Measurements from ENCODE around the gene TBCD. TPM values are rescaled to one million over a fixed set of nuclear protein-coding genes. Genes with fewer than 3 reads are reported as not detected.
"Not testable (repeated sequence)": the region's sequence is repeated elsewhere in the genome, so short reads cannot be mapped to it uniquely, and the experiment has no call there.

Gene TBCD
- total and polyA plus RNA-seq, 5 donors from 2014 or later: 39.2 to 146 (median 86.4) TPM

DNA sequence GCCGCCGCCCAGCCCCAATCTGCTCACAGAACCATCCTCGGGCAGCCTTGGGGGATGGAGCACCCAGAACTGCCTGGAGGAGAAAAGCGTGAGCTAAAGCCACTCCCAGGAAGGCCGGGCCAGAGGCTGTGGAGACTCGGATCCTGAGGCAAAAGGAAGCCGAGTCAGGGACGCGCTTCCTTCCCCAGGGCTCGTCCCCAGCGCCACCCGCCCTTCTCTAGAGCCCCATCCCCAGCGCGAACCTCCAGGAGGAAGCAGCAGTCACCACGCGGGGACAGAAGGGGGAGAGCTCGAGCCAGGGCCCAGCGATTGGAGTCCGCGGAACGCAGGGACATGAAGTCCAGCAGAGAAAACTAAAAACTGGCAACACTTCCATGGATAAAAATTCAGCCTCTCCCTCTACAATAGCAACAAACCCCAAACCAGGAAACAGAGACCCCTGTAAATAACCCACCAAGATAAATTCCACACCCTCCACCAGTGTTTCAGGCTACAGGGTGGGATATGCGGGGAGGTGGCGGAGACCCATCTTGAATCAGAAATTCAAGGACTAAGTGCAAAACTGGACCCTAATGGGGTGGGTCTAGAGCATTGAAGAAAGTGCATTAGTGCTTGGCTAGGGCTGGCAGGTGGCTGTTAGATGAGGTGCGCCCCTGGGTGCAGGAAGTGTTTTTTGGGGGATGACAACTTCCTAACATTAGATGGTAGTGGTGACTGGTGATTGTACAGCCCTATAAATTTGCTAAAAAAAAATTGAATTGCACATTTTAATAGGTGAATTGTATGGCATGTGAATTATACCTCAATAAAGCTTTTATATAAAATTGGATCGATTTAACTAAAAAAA, 211.5 kb downstream of the TBCD start:
- no peak overlapping the region for H3K27ac Mint-ChIP-seq
- no peak overlapping the region for H3K4me3 Mint-ChIP-seq
- Histone ChIP-seq H3K4me3 (ENCODE audit: low read depth, low read length) (no peak overlapping the region), H3K27me3 (ENCODE audit: control insufficient read depth, insufficient read depth, low read length) (no peaks in the 10 kb centered on the region), H3K9me3 (ENCODE audit: control insufficient read depth in 2 of 2, low read length in 2 of 2) (no peaks in the 10 kb centered on the region), H3K36me3 (ENCODE audit: control insufficient read depth, insufficient read depth, low read length) (no peaks in the 10 kb centered on the region), H3K27ac (ENCODE audit: insufficient read depth, low read length, poor library complexity, severe bottlenecking) (no peak overlapping the region), H3K4me1 (ENCODE audit: control insufficient read depth, insufficient read depth, low read length, poor library complexity, severe bottlenecking) (no peaks in the 10 kb centered on the region)
- DNase-seq (peak in 1 of 3 donors; percentile 45), ATAC-seq (ENCODE audit: low read depth in 2 of 2) (peak in 1 of 2 donors; percentile 45)
- no peaks in the 10 kb centered on the region for H3K36me3 Mint-ChIP-seq
- H3K9me3 Mint-ChIP-seq: peaks cover 0 to 2% (median 0%) of the 10 kb centered on the region in 7 donors
- H3K27me3 Mint-ChIP-seq: no peaks in the 10 kb centered on the region
- peaks cover 0 to 7% (median 0%) of the 10 kb centered on the region in 4 donors for H3K4me1 Mint-ChIP-seq

DNA sequence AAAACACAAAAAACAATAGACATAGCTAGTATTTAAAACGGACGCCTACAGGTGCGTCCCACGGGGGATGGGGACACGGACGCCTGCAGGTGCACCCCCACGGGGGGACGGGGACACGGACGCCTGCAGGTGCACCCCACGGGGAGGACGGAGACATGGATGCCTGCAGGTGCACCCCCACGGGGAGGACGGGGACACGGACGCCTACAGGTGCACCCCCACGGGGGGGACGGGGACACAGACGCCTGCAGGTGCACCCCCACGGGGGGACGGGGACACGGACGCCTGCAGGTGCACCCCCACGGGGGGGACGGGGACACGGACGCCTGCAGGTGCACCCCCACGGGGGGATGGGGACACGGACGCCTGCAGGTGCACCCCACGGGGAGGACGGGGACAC, 212.6 kb downstream of the TBCD start:
- H3K4me3 ChIP-seq (ENCODE audit: low read depth, low read length); H3K4me3 Mint-ChIP-seq; H3K4me1 Mint-ChIP-seq; H3K9me3 ChIP-seq (ENCODE audit: control insufficient read depth in 2 of 2, low read length in 2 of 2); H3K36me3 ChIP-seq (ENCODE audit: control insufficient read depth, insufficient read depth, low read length); H3K27ac ChIP-seq (ENCODE audit: insufficient read depth, low read length, poor library complexity, severe bottlenecking); H3K9me3 Mint-ChIP-seq; H3K27me3 Mint-ChIP-seq; H3K36me3 Mint-ChIP-seq; H3K27me3 ChIP-seq (ENCODE audit: control insufficient read depth, insufficient read depth, low read length); H3K4me1 ChIP-seq (ENCODE audit: control insufficient read depth, insufficient read depth, low read length, poor library complexity, severe bottlenecking); DNase-seq; H3K27ac Mint-ChIP-seq; ATAC-seq (ENCODE audit: low read depth in 2 of 2): not testable (repeated sequence)

DNA sequence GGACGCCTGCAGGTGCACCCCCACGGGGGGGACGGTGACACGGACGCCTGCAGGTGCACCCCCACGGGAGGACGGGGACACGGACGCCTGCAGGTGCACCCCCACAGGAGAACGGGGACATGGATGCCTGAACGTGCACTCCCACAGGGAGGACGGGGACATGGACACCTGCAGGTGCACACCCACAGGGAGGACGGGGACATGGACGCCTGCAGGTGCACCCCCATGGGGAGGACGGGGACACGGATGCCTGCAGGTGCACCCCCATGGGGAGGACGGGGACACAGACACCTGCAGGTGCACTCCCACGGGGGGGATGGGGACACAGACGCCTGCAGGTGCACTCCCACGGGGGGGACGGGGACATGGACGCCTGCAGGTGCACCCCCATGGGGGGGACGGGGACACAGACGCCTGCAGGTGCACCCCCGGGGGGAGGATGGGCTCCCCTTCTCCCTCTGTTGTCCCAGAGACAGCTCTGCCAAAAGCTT, 213.0 kb downstream of the TBCD start:
- no peak overlapping the region for H3K27ac Mint-ChIP-seq
- DNase-seq: no peak
- no peak overlapping the region for H3K4me3 Mint-ChIP-seq

DNA sequence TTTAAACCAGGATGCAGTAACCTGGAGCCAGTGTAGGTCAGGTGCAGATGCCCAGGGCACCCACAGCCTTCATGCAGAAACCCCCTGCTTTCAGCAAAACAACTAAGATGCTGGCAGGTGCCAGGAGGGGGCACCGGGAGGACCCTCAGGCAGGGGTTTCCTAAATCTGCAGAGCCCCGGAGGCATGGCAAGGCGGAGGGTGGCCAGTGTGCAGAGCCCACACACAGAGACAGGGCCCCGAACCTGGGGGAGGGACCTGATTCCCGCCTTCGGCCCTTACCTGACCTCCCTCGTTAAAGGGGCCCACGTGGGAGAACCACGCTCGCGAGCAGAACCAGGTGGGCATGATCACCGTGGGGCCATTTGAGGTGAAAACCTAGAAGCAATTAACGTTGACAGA, 213.5 kb downstream of the TBCD start:
- Histone ChIP-seq H3K36me3 (ENCODE audit: control insufficient read depth, insufficient read depth, low read length) (no peaks in the 10 kb centered on the region), H3K27ac (ENCODE audit: insufficient read depth, low read length, poor library complexity, severe bottlenecking) (no peak overlapping the region), H3K4me1 (ENCODE audit: control insufficient read depth, insufficient read depth, low read length, poor library complexity, severe bottlenecking) (no peaks in the 10 kb centered on the region), H3K4me3 (ENCODE audit: low read depth, low read length) (no peak overlapping the region), H3K9me3 (ENCODE audit: control insufficient read depth in 2 of 2, low read length in 2 of 2) (no peaks in the 10 kb centered on the region), H3K27me3 (ENCODE audit: control insufficient read depth, insufficient read depth, low read length) (no peaks in the 10 kb centered on the region)
- Mint-ChIP-seq H3K4me1 (peaks cover 0 to 7% (median 0%) of the 10 kb centered on the region in 4 donors), H3K36me3 (no peaks in the 10 kb centered on the region), H3K27me3 (no peaks in the 10 kb centered on the region), H3K9me3 (no peaks in the 10 kb centered on the region), H3K4me3 (no peak overlapping the region), H3K27ac (no peak overlapping the region)
- DNase-seq (no peak), ATAC-seq (ENCODE audit: low read depth in 2 of 2) (no peak)

More for the DNA sequence above, 213.0 kb downstream of the TBCD start:
- ATAC-seq (ENCODE audit: low read depth in 2 of 2): no peak
- Histone ChIP-seq H3K4me1 (ENCODE audit: control insufficient read depth, insufficient read depth, low read length, poor library complexity, severe bottlenecking) (no peaks in the 10 kb centered on the region), H3K27ac (ENCODE audit: insufficient read depth, low read length, poor library complexity, severe bottlenecking) (no peak overlapping the region), H3K9me3 (ENCODE audit: control insufficient read depth in 2 of 2, low read length in 2 of 2) (no peaks in the 10 kb centered on the region), H3K36me3 (ENCODE audit: control insufficient read depth, insufficient read depth, low read length) (no peaks in the 10 kb centered on the region), H3K4me3 (ENCODE audit: low read depth, low read length) (no peak overlapping the region), H3K27me3 (ENCODE audit: control insufficient read depth, insufficient read depth, low read length) (no peaks in the 10 kb centered on the region)
- peaks cover 0 to 7% (median 0%) of the 10 kb centered on the region in 4 donors for H3K4me1 Mint-ChIP-seq
- H3K27me3 Mint-ChIP-seq: no peaks in the 10 kb centered on the region
- no peaks in the 10 kb centered on the region for H3K9me3 Mint-ChIP-seq
- no peaks in the 10 kb centered on the region for H3K36me3 Mint-ChIP-seq

DNA sequence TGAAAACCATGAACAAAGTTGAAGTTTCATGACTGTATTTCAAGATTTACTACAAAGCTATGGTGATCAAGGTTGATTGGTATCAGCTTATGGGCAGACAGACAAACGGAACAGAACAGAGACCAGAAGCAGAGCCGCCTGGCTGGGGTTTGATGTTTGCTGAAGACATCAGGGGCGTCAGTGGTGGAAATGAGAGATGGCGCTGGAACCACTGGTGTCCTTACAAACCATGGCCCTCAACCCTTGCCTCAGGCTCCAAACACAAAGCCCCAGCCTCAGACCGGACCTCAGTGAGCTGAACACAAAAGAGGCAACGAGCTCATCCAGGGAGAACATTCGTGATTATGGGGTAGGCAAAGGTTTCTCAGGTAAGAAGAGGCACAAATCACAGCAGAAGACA, 214.6 kb downstream of the TBCD start:
- Histone ChIP-seq H3K4me1 (ENCODE audit: control insufficient read depth, insufficient read depth, low read length, poor library complexity, severe bottlenecking) (no peaks in the 10 kb centered on the region), H3K4me3 (ENCODE audit: low read depth, low read length) (no peak overlapping the region), H3K27me3 (ENCODE audit: control insufficient read depth, insufficient read depth, low read length) (no peaks in the 10 kb centered on the region), H3K9me3 (ENCODE audit: control insufficient read depth in 2 of 2, low read length in 2 of 2) (no peaks in the 10 kb centered on the region), H3K27ac (ENCODE audit: insufficient read depth, low read length, poor library complexity, severe bottlenecking) (no peak overlapping the region), H3K36me3 (ENCODE audit: control insufficient read depth, insufficient read depth, low read length) (no peaks in the 10 kb centered on the region)
- Mint-ChIP-seq H3K36me3 (no peaks in the 10 kb centered on the region), H3K4me1 (peaks cover 0 to 7% (median 0%) of the 10 kb centered on the region in 4 donors), H3K27me3 (no peaks in the 10 kb centered on the region), H3K9me3 (no peaks in the 10 kb centered on the region), H3K4me3 (no peak overlapping the region), H3K27ac (peak overlapping the region in 1 of 3 donors; percentile 68)
- ATAC-seq (ENCODE audit: low read depth in 2 of 2) (no peak), DNase-seq (no peak)

DNA sequence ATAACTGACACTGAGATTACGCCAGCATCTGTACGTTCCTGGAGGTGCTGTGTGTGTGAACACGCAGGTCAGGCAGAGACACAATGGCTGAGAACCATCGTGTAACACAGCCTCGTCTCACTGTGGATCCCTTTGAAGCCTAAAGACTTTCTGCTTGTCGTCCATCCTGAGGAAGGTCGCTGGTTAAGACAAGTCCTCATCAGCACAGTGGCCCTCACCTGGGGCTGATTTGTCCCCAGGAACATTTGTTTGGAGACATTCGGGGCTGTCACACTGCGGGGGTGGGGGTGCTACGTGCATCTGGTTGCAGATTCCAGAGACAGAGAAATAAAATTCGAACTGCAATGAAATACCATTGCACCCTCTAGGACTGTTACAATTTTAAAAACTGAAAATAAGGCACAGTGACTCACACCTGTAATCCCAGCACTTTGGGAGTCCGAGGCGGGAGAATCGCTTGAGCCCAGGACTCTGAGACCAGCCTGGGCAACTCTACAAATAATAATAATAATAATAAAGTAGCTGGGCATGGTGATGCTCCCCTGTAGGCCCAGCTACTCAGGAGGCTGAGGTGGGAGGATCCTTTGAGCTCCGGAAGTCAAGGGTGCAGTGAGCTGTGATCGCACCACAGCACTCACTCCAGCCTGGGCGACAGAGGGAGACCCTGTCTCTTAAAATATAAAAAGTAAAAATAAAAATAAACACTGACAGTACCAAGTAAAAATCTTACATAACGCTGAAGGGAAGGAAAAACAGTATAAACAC, 215.6 kb downstream of the TBCD start:
- no peaks in the 10 kb centered on the region for H3K27me3 ChIP-seq (ENCODE audit: control insufficient read depth, insufficient read depth, low read length)
- no peaks in the 10 kb centered on the region for H3K4me1 ChIP-seq (ENCODE audit: control insufficient read depth, insufficient read depth, low read length, poor library complexity, severe bottlenecking)
- no peaks in the 10 kb centered on the region for H3K9me3 ChIP-seq (ENCODE audit: control insufficient read depth in 2 of 2, low read length in 2 of 2)
- no peak for DNase-seq
- Mint-ChIP-seq H3K27me3 (no peaks in the 10 kb centered on the region), H3K9me3 (no peaks in the 10 kb centered on the region), H3K4me3 (no peak overlapping the region), H3K36me3 (no peaks in the 10 kb centered on the region), H3K27ac (no peak overlapping the region), H3K4me1 (peaks cover 0 to 7% (median 0%) of the 10 kb centered on the region in 4 donors)
- no peak overlapping the region for H3K4me3 ChIP-seq (ENCODE audit: low read depth, low read length)
- no peaks in the 10 kb centered on the region for H3K36me3 ChIP-seq (ENCODE audit: control insufficient read depth, insufficient read depth, low read length)
- no peak overlapping the region for H3K27ac ChIP-seq (ENCODE audit: insufficient read depth, low read length, poor library complexity, severe bottlenecking)
- no peak for ATAC-seq (ENCODE audit: low read depth in 2 of 2)

DNA sequence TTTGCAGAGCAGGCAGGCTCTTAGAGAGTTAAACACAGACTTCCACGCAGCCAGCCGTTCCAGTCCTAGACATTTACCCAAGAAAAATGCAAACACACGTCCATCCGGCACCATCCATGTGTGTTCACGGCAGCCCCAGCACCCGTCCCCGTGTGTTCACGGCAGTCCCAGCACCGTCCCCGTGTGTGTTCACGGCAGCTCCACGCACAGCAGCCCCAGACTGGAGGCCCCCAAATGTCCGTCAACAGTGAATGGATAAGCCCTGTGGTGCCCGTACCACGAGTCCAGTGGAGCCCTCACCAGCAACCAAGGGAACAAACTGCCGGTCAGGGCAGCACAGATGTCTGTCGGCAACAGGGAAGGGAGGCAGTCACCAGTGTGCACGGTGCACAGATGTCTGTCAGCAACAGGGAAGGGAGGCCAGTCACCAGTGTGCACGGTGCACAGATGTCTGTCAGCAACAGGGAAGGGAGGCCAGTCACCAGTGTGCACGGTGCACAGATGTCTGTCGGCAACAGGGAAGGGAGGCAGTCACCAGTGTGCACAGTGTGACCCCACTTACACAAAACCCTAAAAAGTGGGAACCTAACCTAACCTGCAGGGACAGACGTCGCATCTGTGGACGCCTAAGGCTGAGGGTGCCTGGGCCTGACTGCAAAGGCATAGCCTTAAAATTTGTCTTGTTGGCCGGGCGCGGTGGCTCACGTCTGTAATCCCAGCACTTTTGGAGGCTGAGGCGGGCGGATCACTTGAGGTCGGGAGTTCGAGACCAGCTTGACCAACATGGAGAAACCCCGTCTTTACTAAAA, 216.4 kb downstream of the TBCD start:
- H3K27me3 ChIP-seq (ENCODE audit: control insufficient read depth, insufficient read depth, low read length); H3K4me3 ChIP-seq (ENCODE audit: low read depth, low read length); DNase-seq; ATAC-seq (ENCODE audit: low read depth in 2 of 2); H3K4me1 ChIP-seq (ENCODE audit: control insufficient read depth, insufficient read depth, low read length, poor library complexity, severe bottlenecking); H3K27me3 Mint-ChIP-seq; H3K27ac ChIP-seq (ENCODE audit: insufficient read depth, low read length, poor library complexity, severe bottlenecking); H3K9me3 ChIP-seq (ENCODE audit: control insufficient read depth in 2 of 2, low read length in 2 of 2); H3K36me3 ChIP-seq (ENCODE audit: control insufficient read depth, insufficient read depth, low read length); H3K9me3 Mint-ChIP-seq; H3K4me1 Mint-ChIP-seq; H3K27ac Mint-ChIP-seq; H3K36me3 Mint-ChIP-seq: not testable (repeated sequence)
- H3K4me3 Mint-ChIP-seq: peak overlapping the region in 1 of 4 donors; percentile 27
